HG02840 (cell line): ENCODE data around the gene KRTAP2-3.
"Not testable (repeated sequence)": the region's sequence is repeated elsewhere in the genome, so short reads cannot be mapped to it uniquely, and the experiment has no call there.

ENCODE experiments used
- ATAC-seq: cut with Tn5 transposase; IDR thresholded peaks from one replicate; pipeline ENCODE4 v1.9.1; 2021; ENCODE audit warnings: mild to moderate bottlenecking, moderate library complexity, moderate number of reproducible peaks; ENCODE audit not compliant: unreplicated experiment, low FRiP score

The KRTAP2-3 gene

GRCh38 chr17:41060052-41060604 is at the start of gene KRTAP2-3:
KRTAP2-3 (minus strand) TSS chr17:41060114; CDS start chr17:41060050, 64 bp downstream.
- no peak for ATAC-seq

- ATAC-seq = not testable (repeated sequence)
Measured at GRCh38 chr17:41108728-41109386, 48.9 kb upstream of the KRTAP2-3 start.

GRCh38 chr17:41107941-41108450 is 48.1 kb upstream of the KRTAP2-3 start:
- ATAC-seq = no peak

- not testable (repeated sequence) for ATAC-seq
Measured at GRCh38 chr17:41105347-41105746, 45.4 kb upstream of the KRTAP2-3 start, which contains the start of gene KRTAP4-9. KRTAP4-9 (plus strand) TSS chr17:41105389; CDS start chr17:41105389, 0 bp downstream.

GRCh38 chr17:41104386-41105038 is 44.6 kb upstream of the KRTAP2-3 start:
- ATAC-seq = not testable (repeated sequence)

GRCh38 chr17:41103896-41104295 is 44.0 kb upstream of the KRTAP2-3 start:
- ATAC-seq = no peak

- no peak for ATAC-seq
Measured at GRCh38 chr17:41101586-41102259, 41.8 kb upstream of the KRTAP2-3 start, which contains the start of gene KRTAP4-16. KRTAP4-16 (minus strand) TSS chr17:41102209; CDS start chr17:41102209, 0 bp downstream.

- not testable (repeated sequence) for ATAC-seq
Measured at GRCh38 chr17:41099682-41100480, 40.0 kb upstream of the KRTAP2-3 start.

- ATAC-seq = no peak
Measured at GRCh38 chr17:41098481-41098880, 38.6 kb upstream of the KRTAP2-3 start.

- no peak for ATAC-seq
Measured at GRCh38 chr17:41098042-41098441, 38.1 kb upstream of the KRTAP2-3 start, which contains the start of gene KRTAP4-8. KRTAP4-8 (minus strand) TSS chr17:41098142; CDS start chr17:41098084, 58 bp downstream.

- no peak for ATAC-seq
Measured at GRCh38 chr17:41096055-41096454, 36.1 kb upstream of the KRTAP2-3 start.

- not testable (repeated sequence) for ATAC-seq
Measured at GRCh38 chr17:41088760-41089352, 28.9 kb upstream of the KRTAP2-3 start.

- ATAC-seq = not testable (repeated sequence)
Measured at GRCh38 chr17:41084100-41084856, 24.4 kb upstream of the KRTAP2-3 start, which contains the start of gene KRTAP4-7. KRTAP4-7 (plus strand) TSS chr17:41084150; CDS start chr17:41084207, 57 bp downstream.

- not testable (repeated sequence) for ATAC-seq
Measured at GRCh38 chr17:41083427-41083826, 23.5 kb upstream of the KRTAP2-3 start.

GRCh38 chr17:41082626-41083025 is 22.7 kb upstream of the KRTAP2-3 start:
- ATAC-seq = no peak

GRCh38 chr17:41076788-41077187 is 16.9 kb upstream of the KRTAP2-3 start:
- no peak for ATAC-seq

GRCh38 chr17:41073676-41074075 is 13.8 kb upstream of the KRTAP2-3 start:
- ATAC-seq = no peak

- ATAC-seq = no peak
Measured at GRCh38 chr17:41071606-41072360, 11.9 kb upstream of the KRTAP2-3 start.
